ENCODE measurements around the gene KRTAP10-11. TPM values are rescaled to one million over a fixed set of nuclear protein-coding genes. Genes with fewer than 3 reads are reported as not detected.
"Not testable (repeated sequence)": the region's sequence is repeated elsewhere in the genome, so short reads cannot be mapped to it uniquely, and the experiment has no call there.

The KRTAP10-11 gene
- total RNA-seq, 2 donors from 2014 or later: not detected

GRCh38 chr21:44626262-44626661, 20.0 kb upstream of the KRTAP10-11 start:
- Mint-ChIP-seq H3K36me3 (ENCODE audit: low read depth) (no peaks in the 10 kb centered on the region), H3K27ac (no peak overlapping the region), H3K4me1 (peaks cover 20% of the 10 kb centered on the region), H3K9me3 (peaks cover 30% of the 10 kb centered on the region), H3K4me3 (no peak overlapping the region), H3K27me3 (no peaks in the 10 kb centered on the region)
- ATAC-seq (replicated peaks): peak; percentile 23

GRCh38 chr21:44626673-44627143, 19.5 kb upstream of the KRTAP10-11 start, which contains the start of gene KRTAP10-9:
Gene KRTAP10-9 (plus strand): TSS chr21:44627093. CDS start chr21:44627172, 79 bp downstream.
- H3K4me1 Mint-ChIP-seq: peaks cover 20% of the 10 kb centered on the region
- peaks cover 35% of the 10 kb centered on the region for H3K9me3 Mint-ChIP-seq
- no peaks in the 10 kb centered on the region for H3K36me3 Mint-ChIP-seq (ENCODE audit: low read depth)
- ATAC-seq (replicated peaks): no peak
- H3K4me3 Mint-ChIP-seq: no peak within 1 kb of the TSS
- H3K27me3 Mint-ChIP-seq: no peaks in the 10 kb centered on the region
- no peak within 1 kb of the TSS for H3K27ac Mint-ChIP-seq

- H3K9me3 Mint-ChIP-seq: peaks cover 41% of the 10 kb centered on the region
- peaks cover 20% of the 10 kb centered on the region for H3K4me1 Mint-ChIP-seq
- H3K27me3 Mint-ChIP-seq; H3K4me3 Mint-ChIP-seq; H3K27ac Mint-ChIP-seq; ATAC-seq (replicated peaks); H3K36me3 Mint-ChIP-seq (ENCODE audit: low read depth): not testable (repeated sequence)
Observed at GRCh38 chr21:44627181-44627822, 18.9 kb upstream of the KRTAP10-11 start.

GRCh38 chr21:44627831-44628233, 18.4 kb upstream of the KRTAP10-11 start:
- H3K9me3 Mint-ChIP-seq: peaks cover 42% of the 10 kb centered on the region
- not testable (repeated sequence) for H3K27ac Mint-ChIP-seq; H3K27me3 Mint-ChIP-seq; H3K4me3 Mint-ChIP-seq; ATAC-seq (replicated peaks); H3K36me3 Mint-ChIP-seq (ENCODE audit: low read depth)
- peaks cover 20% of the 10 kb centered on the region for H3K4me1 Mint-ChIP-seq

GRCh38 chr21:44628707-44629391, 17.4 kb upstream of the KRTAP10-11 start:
- ATAC-seq (replicated peaks): no peak
- H3K27me3 Mint-ChIP-seq: no peaks in the 10 kb centered on the region
- no peak overlapping the region for H3K27ac Mint-ChIP-seq
- H3K4me3 Mint-ChIP-seq: no peak overlapping the region
- H3K36me3 Mint-ChIP-seq (ENCODE audit: low read depth): no peaks in the 10 kb centered on the region
- H3K9me3 Mint-ChIP-seq: peaks cover 36% of the 10 kb centered on the region
- H3K4me1 Mint-ChIP-seq: peaks cover 20% of the 10 kb centered on the region

- no peak overlapping the region for H3K4me3 Mint-ChIP-seq
- H3K27me3 Mint-ChIP-seq: no peaks in the 10 kb centered on the region
- no peak for ATAC-seq (replicated peaks)
- peaks cover 26% of the 10 kb centered on the region for H3K9me3 Mint-ChIP-seq
- no peaks in the 10 kb centered on the region for H3K36me3 Mint-ChIP-seq (ENCODE audit: low read depth)
- peak overlapping the region; percentile 11 for H3K27ac Mint-ChIP-seq
- peaks cover 20% of the 10 kb centered on the region for H3K4me1 Mint-ChIP-seq
Observed at GRCh38 chr21:44630440-44630839, 15.8 kb upstream of the KRTAP10-11 start.

- Mint-ChIP-seq H3K9me3 (peaks cover 26% of the 10 kb centered on the region), H3K27ac (no peak overlapping the region), H3K4me3 (no peak overlapping the region), H3K36me3 (ENCODE audit: low read depth) (no peaks in the 10 kb centered on the region), H3K27me3 (no peaks in the 10 kb centered on the region), H3K4me1 (peaks cover 20% of the 10 kb centered on the region)
- ATAC-seq (replicated peaks): no peak
Observed at GRCh38 chr21:44632067-44632466, 14.1 kb upstream of the KRTAP10-11 start.

- Mint-ChIP-seq H3K27me3 (peaks cover 10% of the 10 kb centered on the region), H3K36me3 (ENCODE audit: low read depth) (no peaks in the 10 kb centered on the region), H3K4me3 (no peak overlapping the region), H3K27ac (no peak overlapping the region), H3K4me1 (peaks cover 5% of the 10 kb centered on the region), H3K9me3 (peaks cover 15% of the 10 kb centered on the region)
- no peak for ATAC-seq (replicated peaks)
Observed at GRCh38 chr21:44636209-44637017, 9.8 kb upstream of the KRTAP10-11 start.

GRCh38 chr21:44637018-44637850, 9.0 kb upstream of the KRTAP10-11 start, which contains the start of gene KRTAP10-10:
Gene KRTAP10-10 (plus strand): TSS chr21:44637356. CDS start chr21:44637418, 62 bp downstream.
- Mint-ChIP-seq H3K4me1 (peaks cover 5% of the 10 kb centered on the region), H3K9me3 (peaks cover 9% of the 10 kb centered on the region), H3K27me3 (peaks cover 10% of the 10 kb centered on the region), H3K36me3 (ENCODE audit: low read depth) (no peaks in the 10 kb centered on the region), H3K4me3 (no peak within 1 kb of the TSS), H3K27ac (no peak within 1 kb of the TSS)
- ATAC-seq (replicated peaks): no peak

- H3K27ac Mint-ChIP-seq; H3K27me3 Mint-ChIP-seq; H3K36me3 Mint-ChIP-seq (ENCODE audit: low read depth); H3K4me3 Mint-ChIP-seq; ATAC-seq (replicated peaks); H3K9me3 Mint-ChIP-seq; H3K4me1 Mint-ChIP-seq: not testable (repeated sequence)
Observed at GRCh38 chr21:44637851-44638348, 8.3 kb upstream of the KRTAP10-11 start.

- H3K9me3 Mint-ChIP-seq: peaks cover 13% of the 10 kb centered on the region
- not testable (repeated sequence) for H3K4me3 Mint-ChIP-seq; H3K4me1 Mint-ChIP-seq; ATAC-seq (replicated peaks); H3K27ac Mint-ChIP-seq; H3K36me3 Mint-ChIP-seq (ENCODE audit: low read depth); H3K27me3 Mint-ChIP-seq
Observed at GRCh38 chr21:44638506-44639330, 7.5 kb upstream of the KRTAP10-11 start.

- Mint-ChIP-seq H3K4me3 (no peak overlapping the region), H3K4me1 (peaks cover 5% of the 10 kb centered on the region), H3K27ac (no peak overlapping the region), H3K36me3 (ENCODE audit: low read depth) (no peaks in the 10 kb centered on the region), H3K9me3 (peaks cover 17% of the 10 kb centered on the region), H3K27me3 (peaks cover 10% of the 10 kb centered on the region)
- ATAC-seq (replicated peaks): no peak
Observed at GRCh38 chr21:44639331-44639655, 6.9 kb upstream of the KRTAP10-11 start.

GRCh38 chr21:44640761-44641160, 5.5 kb upstream of the KRTAP10-11 start:
- Mint-ChIP-seq H3K27me3 (peaks cover 10% of the 10 kb centered on the region), H3K4me1 (peaks cover 5% of the 10 kb centered on the region), H3K36me3 (ENCODE audit: low read depth) (no peaks in the 10 kb centered on the region), H3K4me3 (no peak overlapping the region), H3K9me3 (peaks cover 25% of the 10 kb centered on the region), H3K27ac (no peak overlapping the region)
- no peak for ATAC-seq (replicated peaks)

Data from activated T-helper 17 cell treated with anti-CD3 and anti-CD28 coated beads, Interleukin-2, amount 50 U/mL, for 72 hours (primary cell).